Measurements from ENCODE around the gene STX18. TPM values are rescaled to one million over a fixed set of nuclear protein-coding genes. Genes with fewer than 3 reads are reported as not detected.
A peak's percentile ranks its signal among the peaks of the same experiment; 100 is the strongest.

STX18 gene
- total and polyA plus RNA-seq, 2 of the 13 experiments (the other 11 are each of a cell fraction or from before 2014, with no cell fraction given): 23.9 to 37.1 TPM

DNA sequence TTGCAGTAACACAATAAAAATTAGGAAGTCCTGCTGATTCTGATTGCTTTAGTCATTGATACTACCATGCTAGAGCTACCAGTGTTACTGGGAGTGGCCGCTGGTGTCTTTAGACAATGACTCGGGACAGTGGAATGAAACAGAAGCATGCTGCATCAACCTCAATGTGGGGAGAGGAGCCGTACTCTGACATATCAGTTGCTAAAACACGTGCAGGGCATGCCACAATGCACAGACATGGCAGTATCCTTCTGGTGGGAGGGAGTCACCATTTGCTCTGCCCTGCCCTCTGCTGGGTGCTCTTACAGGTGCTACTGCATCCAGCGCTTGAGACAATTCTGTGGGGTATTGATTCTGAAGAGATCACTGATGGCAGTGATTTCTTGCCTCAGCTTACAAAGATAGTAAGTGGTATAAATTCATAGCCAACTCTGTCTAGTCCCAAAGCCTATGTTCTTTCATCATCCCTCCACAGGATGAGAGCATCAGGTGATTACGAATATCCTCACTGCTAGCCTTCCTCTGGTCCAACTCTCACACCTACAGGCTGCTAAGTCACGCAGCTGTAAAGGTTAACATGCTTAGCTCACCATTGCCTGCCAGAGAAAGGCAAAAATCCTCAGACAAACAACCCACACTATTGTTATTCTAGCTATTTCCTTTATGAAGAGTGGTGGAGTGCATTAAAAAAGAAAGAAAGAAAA is 111.2 kb downstream of the STX18 start (continued):
- TF ChIP-seq, protein P1, sequence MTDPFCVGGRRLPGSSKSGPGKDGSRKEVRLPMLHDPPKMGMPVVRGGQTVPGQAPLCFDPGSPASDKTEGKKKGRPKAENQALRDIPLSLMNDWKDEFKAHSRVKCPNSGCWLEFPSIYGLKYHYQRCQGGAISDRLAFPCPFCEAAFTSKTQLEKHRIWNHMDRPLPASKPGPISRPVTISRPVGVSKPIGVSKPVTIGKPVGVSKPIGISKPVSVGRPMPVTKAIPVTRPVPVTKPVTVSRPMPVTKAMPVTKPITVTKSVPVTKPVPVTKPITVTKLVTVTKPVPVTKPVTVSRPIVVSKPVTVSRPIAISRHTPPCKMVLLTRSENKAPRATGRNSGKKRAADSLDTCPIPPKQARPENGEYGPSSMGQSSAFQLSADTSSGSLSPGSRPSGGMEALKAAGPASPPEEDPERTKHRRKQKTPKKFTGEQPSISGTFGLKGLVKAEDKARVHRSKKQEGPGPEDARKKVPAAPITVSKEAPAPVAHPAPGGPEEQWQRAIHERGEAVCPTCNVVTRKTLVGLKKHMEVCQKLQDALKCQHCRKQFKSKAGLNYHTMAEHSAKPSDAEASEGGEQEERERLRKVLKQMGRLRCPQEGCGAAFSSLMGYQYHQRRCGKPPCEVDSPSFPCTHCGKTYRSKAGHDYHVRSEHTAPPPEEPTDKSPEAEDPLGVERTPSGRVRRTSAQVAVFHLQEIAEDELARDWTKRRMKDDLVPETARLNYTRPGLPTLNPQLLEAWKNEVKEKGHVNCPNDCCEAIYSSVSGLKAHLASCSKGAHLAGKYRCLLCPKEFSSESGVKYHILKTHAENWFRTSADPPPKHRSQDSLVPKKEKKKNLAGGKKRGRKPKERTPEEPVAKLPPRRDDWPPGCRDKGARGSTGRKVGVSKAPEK (CRISPR knock-in tag; IDR thresholded peaks at IDR 0.05; ENCODE audit: borderline replicate concordance): no peak
- TF ChIP-seq KLF9 (CRISPR knock-in tag; IDR thresholded peaks at IDR 0.05; ENCODE audit: low read depth) (no peak), AHR (CRISPR knock-in tag; IDR thresholded peaks at IDR 0.05) (no peak), ZNF615 (CRISPR knock-in tag; IDR thresholded peaks at IDR 0.05; ENCODE audit: borderline replicate concordance) (no peak), KLF15 (CRISPR knock-in tag; IDR thresholded peaks at IDR 0.05; ENCODE audit: borderline replicate concordance) (no peak), ZNF44 (CRISPR knock-in tag; IDR thresholded peaks at IDR 0.05) (no peak), ZNF552 (CRISPR knock-in tag; IDR thresholded peaks at IDR 0.05; ENCODE audit: borderline replicate concordance) (no peak), ATF7 (IDR thresholded peaks at IDR 0.05) (no peak), ATF7 (CRISPR knock-in tag; IDR thresholded peaks at IDR 0.05) (no peak), ZNF33B (CRISPR knock-in tag; IDR thresholded peaks at IDR 0.05) (no peak), PRMT3 (CRISPR knock-in tag; IDR thresholded peaks at IDR 0.05; ENCODE audit: borderline replicate concordance, low read depth) (no peak), NR2F1 (CRISPR knock-in tag; IDR thresholded peaks at IDR 0.05) (no peak)
- TF ChIP-seq, protein P2, sequence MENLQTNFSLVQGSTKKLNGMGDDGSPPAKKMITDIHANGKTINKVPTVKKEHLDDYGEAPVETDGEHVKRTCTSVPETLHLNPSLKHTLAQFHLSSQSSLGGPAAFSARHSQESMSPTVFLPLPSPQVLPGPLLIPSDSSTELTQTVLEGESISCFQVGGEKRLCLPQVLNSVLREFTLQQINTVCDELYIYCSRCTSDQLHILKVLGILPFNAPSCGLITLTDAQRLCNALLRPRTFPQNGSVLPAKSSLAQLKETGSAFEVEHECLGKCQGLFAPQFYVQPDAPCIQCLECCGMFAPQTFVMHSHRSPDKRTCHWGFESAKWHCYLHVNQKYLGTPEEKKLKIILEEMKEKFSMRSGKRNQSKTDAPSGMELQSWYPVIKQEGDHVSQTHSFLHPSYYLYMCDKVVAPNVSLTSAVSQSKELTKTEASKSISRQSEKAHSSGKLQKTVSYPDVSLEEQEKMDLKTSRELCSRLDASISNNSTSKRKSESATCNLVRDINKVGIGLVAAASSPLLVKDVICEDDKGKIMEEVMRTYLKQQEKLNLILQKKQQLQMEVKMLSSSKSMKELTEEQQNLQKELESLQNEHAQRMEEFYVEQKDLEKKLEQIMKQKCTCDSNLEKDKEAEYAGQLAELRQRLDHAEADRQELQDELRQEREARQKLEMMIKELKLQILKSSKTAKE (CRISPR knock-in tag; IDR thresholded peaks at IDR 0.05; ENCODE audit: borderline replicate concordance): no peak
- TF ChIP-seq, protein P3, sequence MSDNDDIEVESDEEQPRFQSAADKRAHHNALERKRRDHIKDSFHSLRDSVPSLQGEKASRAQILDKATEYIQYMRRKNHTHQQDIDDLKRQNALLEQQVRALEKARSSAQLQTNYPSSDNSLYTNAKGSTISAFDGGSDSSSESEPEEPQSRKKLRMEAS (IDR thresholded peaks at IDR 0.05): peak; percentile 63; the same call in 1 of the 2 replicates
- TF ChIP-seq, protein P4, sequence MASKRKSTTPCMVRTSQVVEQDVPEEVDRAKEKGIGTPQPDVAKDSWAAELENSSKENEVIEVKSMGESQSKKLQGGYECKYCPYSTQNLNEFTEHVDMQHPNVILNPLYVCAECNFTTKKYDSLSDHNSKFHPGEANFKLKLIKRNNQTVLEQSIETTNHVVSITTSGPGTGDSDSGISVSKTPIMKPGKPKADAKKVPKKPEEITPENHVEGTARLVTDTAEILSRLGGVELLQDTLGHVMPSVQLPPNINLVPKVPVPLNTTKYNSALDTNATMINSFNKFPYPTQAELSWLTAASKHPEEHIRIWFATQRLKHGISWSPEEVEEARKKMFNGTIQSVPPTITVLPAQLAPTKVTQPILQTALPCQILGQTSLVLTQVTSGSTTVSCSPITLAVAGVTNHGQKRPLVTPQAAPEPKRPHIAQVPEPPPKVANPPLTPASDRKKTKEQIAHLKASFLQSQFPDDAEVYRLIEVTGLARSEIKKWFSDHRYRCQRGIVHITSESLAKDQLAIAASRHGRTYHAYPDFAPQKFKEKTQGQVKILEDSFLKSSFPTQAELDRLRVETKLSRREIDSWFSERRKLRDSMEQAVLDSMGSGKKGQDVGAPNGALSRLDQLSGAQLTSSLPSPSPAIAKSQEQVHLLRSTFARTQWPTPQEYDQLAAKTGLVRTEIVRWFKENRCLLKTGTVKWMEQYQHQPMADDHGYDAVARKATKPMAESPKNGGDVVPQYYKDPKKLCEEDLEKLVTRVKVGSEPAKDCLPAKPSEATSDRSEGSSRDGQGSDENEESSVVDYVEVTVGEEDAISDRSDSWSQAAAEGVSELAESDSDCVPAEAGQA (IDR thresholded peaks at IDR 0.05; ENCODE audit: low read depth): no peak
- TF ChIP-seq, protein P4 (CRISPR knock-in tag; IDR thresholded peaks at IDR 0.05; ENCODE audit: borderline replicate concordance): no peak
- TF ChIP-seq, protein P5, sequence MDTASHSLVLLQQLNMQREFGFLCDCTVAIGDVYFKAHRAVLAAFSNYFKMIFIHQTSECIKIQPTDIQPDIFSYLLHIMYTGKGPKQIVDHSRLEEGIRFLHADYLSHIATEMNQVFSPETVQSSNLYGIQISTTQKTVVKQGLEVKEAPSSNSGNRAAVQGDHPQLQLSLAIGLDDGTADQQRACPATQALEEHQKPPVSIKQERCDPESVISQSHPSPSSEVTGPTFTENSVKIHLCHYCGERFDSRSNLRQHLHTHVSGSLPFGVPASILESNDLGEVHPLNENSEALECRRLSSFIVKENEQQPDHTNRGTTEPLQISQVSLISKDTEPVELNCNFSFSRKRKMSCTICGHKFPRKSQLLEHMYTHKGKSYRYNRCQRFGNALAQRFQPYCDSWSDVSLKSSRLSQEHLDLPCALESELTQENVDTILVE (CRISPR knock-in tag; IDR thresholded peaks at IDR 0.05): no peak

Data from HepG2 (cell line).